PFSK-1 (cell line): ENCODE data around the gene KCMF1.

ENCODE experiments used
- FOXP2 ChIP-seq: optimal IDR thresholded peaks from 2 replicates; pipeline ENCODE3; 2011; ENCODE audit warnings: borderline replicate concordance, control low read depth, inconsistent platforms; ENCODE audit not compliant: insufficient read depth; ENCODE audit errors: extremely low read length, extremely low read depth
- POLR2AphosphoS5 ChIP-seq: IDR thresholded peaks from 2 replicates; pipeline ENCODE4 v1.6.1; 2012; ENCODE audit warnings: low read depth, mild to moderate bottlenecking, control low read depth, low read length, moderate library complexity
- SIN3A ChIP-seq: IDR thresholded peaks from 2 replicates; pipeline ENCODE4 v1.6.1; 2012; ENCODE audit warnings: mild to moderate bottlenecking, low read length, moderate library complexity, borderline replicate concordance; ENCODE audit not compliant: insufficient read depth
- TAF1 ChIP-seq: IDR thresholded peaks from 2 replicates; pipeline ENCODE4 v1.6.1; 2012; ENCODE audit warnings: low read length, control low read depth, borderline replicate concordance; ENCODE audit not compliant: insufficient read depth
- TF ChIP-seq, protein P1 (sequence below), 2 experiments: IDR thresholded peaks; 2 replicates each; pipeline versions ENCODE4 v1.6.1 to v1.8.0; 2011 to 2012; ENCODE audit warnings: low read depth in 2 of 2, low read length in 2 of 2, control low read depth in 1 of 2, inconsistent platforms in 1 of 2, mild to moderate bottlenecking in 1 of 2, moderate library complexity in 1 of 2; ENCODE audit not compliant: insufficient read depth in 1 of 2

Gene KCMF1

DNA sequence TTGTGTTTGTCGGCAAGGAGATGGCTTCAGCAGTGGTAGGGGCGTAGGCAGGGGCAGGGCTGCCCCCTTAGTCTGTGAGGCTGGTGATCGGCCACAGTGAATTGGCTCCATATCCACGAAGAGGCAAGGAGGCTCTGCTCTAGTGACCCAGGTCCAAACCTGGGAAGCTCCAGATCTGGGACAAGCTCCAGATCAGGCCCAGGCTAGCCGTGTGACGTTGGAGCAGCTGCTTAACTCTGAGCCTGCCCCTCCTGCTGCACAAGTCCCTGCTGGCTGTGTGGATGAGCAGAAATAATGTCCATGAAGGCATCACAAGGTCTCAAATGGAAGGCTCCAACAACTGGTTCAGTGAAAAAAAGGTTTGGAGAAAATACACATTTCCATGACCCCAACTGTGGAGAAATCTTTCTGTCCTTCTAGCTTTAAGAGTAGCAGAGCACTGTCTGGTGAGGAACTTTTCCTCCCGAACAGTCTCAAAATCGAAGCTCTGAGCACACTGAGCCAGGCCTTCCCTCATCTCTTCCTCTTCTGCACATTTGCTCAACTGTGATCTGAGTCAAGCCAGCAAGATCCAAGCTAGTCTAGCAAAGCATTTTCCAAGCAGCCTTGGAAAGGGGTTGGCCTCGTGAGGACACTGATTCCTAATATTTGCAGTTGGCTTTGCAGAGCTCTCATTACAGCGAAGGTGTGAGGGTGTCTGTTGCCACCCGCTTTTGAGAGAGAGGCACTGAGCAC lies 95.2 kb downstream of the KCMF1 start:
- TF ChIP-seq, protein P1, sequence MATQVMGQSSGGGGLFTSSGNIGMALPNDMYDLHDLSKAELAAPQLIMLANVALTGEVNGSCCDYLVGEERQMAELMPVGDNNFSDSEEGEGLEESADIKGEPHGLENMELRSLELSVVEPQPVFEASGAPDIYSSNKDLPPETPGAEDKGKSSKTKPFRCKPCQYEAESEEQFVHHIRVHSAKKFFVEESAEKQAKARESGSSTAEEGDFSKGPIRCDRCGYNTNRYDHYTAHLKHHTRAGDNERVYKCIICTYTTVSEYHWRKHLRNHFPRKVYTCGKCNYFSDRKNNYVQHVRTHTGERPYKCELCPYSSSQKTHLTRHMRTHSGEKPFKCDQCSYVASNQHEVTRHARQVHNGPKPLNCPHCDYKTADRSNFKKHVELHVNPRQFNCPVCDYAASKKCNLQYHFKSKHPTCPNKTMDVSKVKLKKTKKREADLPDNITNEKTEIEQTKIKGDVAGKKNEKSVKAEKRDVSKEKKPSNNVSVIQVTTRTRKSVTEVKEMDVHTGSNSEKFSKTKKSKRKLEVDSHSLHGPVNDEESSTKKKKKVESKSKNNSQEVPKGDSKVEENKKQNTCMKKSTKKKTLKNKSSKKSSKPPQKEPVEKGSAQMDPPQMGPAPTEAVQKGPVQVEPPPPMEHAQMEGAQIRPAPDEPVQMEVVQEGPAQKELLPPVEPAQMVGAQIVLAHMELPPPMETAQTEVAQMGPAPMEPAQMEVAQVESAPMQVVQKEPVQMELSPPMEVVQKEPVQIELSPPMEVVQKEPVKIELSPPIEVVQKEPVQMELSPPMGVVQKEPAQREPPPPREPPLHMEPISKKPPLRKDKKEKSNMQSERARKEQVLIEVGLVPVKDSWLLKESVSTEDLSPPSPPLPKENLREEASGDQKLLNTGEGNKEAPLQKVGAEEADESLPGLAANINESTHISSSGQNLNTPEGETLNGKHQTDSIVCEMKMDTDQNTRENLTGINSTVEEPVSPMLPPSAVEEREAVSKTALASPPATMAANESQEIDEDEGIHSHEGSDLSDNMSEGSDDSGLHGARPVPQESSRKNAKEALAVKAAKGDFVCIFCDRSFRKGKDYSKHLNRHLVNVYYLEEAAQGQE (IDR thresholded peaks at IDR 0.05; ENCODE audit: insufficient read depth in 1 of 2, low read depth in 2 of 2, low read length in 2 of 2) = no peak
- no peak for TF ChIP-seq FOXP2
- TF ChIP-seq TAF1 = no peak
- TF ChIP-seq POLR2AphosphoS5 = no peak
- TF ChIP-seq SIN3A = no peak

DNA sequence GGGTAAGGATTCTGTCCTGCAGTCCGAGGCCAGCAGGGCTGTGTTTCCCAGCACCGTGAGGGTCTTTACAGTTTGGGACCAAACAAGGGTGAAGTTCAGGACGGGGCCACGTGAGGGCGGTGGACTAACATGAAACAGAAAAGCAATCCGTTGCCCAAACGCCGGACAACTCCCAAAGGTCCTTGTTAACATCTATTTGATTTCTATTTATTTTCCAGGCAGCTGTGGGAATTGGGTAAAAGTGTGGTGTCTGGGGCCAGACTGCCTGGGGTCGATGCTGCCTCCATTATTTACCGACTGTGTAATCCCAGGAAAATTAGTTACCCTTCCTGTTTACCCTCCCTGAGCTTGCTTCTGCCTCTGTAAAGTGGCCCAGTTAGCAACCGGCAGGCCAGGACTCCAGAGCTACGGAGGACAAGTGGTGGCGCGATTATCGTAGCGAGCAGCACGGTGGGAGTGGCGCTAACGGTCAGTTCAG lies 96.0 kb downstream of the KCMF1 start:
- TF ChIP-seq TAF1 (no peak), SIN3A (no peak)
- TF ChIP-seq, protein P1 (IDR thresholded peaks at IDR 0.05; ENCODE audit: insufficient read depth in 1 of 2, low read depth in 2 of 2, low read length in 2 of 2) = peak in 1 of 2 experiments; percentile 43; a peak in 1 of 4 replicates

GRCh38 chr2:85071096-85071495 lies 100.1 kb downstream of the KCMF1 start:
- TF ChIP-seq TAF1 = no peak
- TF ChIP-seq FOXP2 = no peak
- TF ChIP-seq, protein P1 (IDR thresholded peaks at IDR 0.05; ENCODE audit: insufficient read depth in 1 of 2, low read depth in 2 of 2, low read length in 2 of 2) = no peak
- TF ChIP-seq POLR2AphosphoS5 = no peak
- no peak for TF ChIP-seq SIN3A

DNA sequence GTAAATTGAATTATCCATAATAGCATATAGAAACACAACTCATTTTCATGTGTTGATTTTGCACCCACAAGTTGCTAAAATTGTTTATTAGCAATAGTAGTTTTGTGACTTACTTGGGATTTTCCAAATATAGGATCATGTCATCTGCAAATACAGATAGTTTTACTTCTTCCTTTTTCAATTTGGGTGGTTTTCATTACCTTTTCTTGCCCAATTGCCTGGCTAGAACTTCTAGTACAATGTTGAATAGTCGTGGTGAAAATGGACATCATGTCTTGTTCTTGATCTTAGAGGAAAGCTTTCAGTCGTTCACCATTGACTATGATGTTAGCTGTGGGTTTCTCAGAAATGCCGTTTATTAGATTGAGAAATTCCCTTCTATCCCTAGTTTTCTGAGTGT lies 102.1 kb downstream of the KCMF1 start:
- TF ChIP-seq FOXP2 = no peak
- TF ChIP-seq TAF1 = no peak
- no peak for TF ChIP-seq SIN3A
- TF ChIP-seq POLR2AphosphoS5 = no peak
- TF ChIP-seq, protein P1 (IDR thresholded peaks at IDR 0.05; ENCODE audit: insufficient read depth in 1 of 2, low read depth in 2 of 2, low read length in 2 of 2) = no peak

DNA sequence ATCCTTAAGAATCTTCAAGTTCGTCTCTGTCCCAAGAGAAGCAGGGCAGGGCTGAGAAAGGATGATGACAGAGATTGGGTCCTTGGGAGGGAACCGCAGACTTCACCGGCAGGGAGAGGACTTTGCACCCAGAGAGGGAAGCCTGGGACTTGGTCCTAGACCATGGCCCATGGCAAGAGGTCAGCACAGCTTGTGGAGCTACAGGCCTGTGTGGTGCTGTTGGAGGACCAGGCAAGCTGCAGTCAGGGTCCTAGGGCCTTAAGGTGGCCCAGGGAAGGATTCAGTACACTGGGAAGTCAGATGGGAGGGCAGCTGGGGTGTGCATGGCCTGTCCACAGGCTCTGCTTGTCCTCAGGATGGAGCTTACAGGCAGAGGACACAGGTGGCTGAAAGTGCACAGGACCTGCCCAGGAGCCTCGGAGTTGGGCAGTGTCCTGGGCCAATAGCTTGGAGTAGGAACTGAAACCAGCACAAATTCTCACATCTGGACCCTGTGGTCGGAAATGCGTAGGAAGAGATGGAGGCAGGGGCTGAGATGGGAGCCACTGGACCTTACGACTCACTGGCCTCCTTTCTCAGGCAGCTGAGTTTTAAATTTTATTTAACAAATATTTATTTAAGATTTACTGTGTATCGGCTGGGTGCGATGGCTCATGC lies 105.8 kb downstream of the KCMF1 start:
- TF ChIP-seq, protein P1 (IDR thresholded peaks at IDR 0.05; ENCODE audit: insufficient read depth in 1 of 2, low read depth in 2 of 2, low read length in 2 of 2) = no peak
- TF ChIP-seq TAF1 = no peak
- no peak for TF ChIP-seq POLR2AphosphoS5
- no peak for TF ChIP-seq FOXP2
